Fibroblast of mammary gland (primary cell): Measurements from ENCODE around the gene GSK3B.

Experiments used
- DNase-seq: peaks from one replicate; pipeline ENCODE4 v3.0.0-alpha.2; 2010; ENCODE audit warnings: low read depth
- H3K4me3 ChIP-seq: 2 replicates; pipeline ENCODE4 v1.5.1; 2011; ENCODE audit warnings: low read depth, mild to moderate bottlenecking, low read length, moderate library complexity; ENCODE audit not compliant: control insufficient read depth
- CTCF ChIP-seq: conservative IDR thresholded peaks from 2 replicates; pipeline ENCODE4 v1.5.1; 2011; ENCODE audit warnings: low read depth, low read length, inconsistent platforms; ENCODE audit not compliant: control insufficient read depth, insufficient read depth

Gene GSK3B

GRCh38 chr3:119864476-119864875, 229.8 kb downstream of the GSK3B start:
- H3K4me3 ChIP-seq = no peak overlapping the region
- DNase-seq = no peak
- TF ChIP-seq CTCF = no peak

- no peak for DNase-seq
- TF ChIP-seq CTCF = no peak
- H3K4me3 ChIP-seq = no peak overlapping the region
Observed at GRCh38 chr3:119862616-119863015, 231.6 kb downstream of the GSK3B start.

GRCh38 chr3:119861681-119862080, 232.6 kb downstream of the GSK3B start:
- DNase-seq = no peak
- no peak overlapping the region for H3K4me3 ChIP-seq
- no peak for TF ChIP-seq CTCF

GRCh38 chr3:119859728-119860127, 234.5 kb downstream of the GSK3B start:
- no peak for DNase-seq
- no peak overlapping the region for H3K4me3 ChIP-seq
- no peak for TF ChIP-seq CTCF

- TF ChIP-seq CTCF = no peak
- no peak overlapping the region for H3K4me3 ChIP-seq
- DNase-seq = no peak
Observed at GRCh38 chr3:119858957-119859356, 235.3 kb downstream of the GSK3B start.

- DNase-seq = no peak
- TF ChIP-seq CTCF = no peak
- H3K4me3 ChIP-seq = no peak overlapping the region
Observed at GRCh38 chr3:119856695-119857094, 237.6 kb downstream of the GSK3B start.

GRCh38 chr3:119849126-119849525, 245.1 kb downstream of the GSK3B start:
- H3K4me3 ChIP-seq = no peak overlapping the region
- DNase-seq = no peak
- no peak for TF ChIP-seq CTCF
